ENCODE data around the gene SPAG17. TPM values are rescaled to one million over a fixed set of nuclear protein-coding genes. Genes with fewer than 3 reads are reported as not detected.

The SPAG17 gene
- total RNA-seq, 1 experiment from 2014 or later, result 1.8 TPM

GRCh38 chr1:118097622-118098348 is 87.2 kb downstream of the SPAG17 start:
- Histone ChIP-seq H3K27me3 (ENCODE audit: control insufficient read depth, insufficient read depth, low read length) (no peaks in the 10 kb centered on the region), H3K4me3 (ENCODE audit: insufficient read depth, low read depth, low read length) (no peak overlapping the region), H3K36me3 (replicated peaks; ENCODE audit: control insufficient read depth, insufficient read depth, low read length) (no peaks in the 10 kb centered on the region)
- DNase-seq, result no peak

- DNase-seq, result no peak
- Histone ChIP-seq H3K36me3 (replicated peaks; ENCODE audit: control insufficient read depth, insufficient read depth, low read length) (no peaks in the 10 kb centered on the region), H3K27me3 (ENCODE audit: control insufficient read depth, insufficient read depth, low read length) (no peaks in the 10 kb centered on the region), H3K4me3 (ENCODE audit: insufficient read depth, low read depth, low read length) (no peak overlapping the region)
Measured at GRCh38 chr1:118093017-118093416, 92.0 kb downstream of the SPAG17 start.

- no peak for DNase-seq
- no peaks in the 10 kb centered on the region for H3K36me3 ChIP-seq (replicated peaks; ENCODE audit: control insufficient read depth, insufficient read depth, low read length)
- no peaks in the 10 kb centered on the region for H3K27me3 ChIP-seq (ENCODE audit: control insufficient read depth, insufficient read depth, low read length)
- no peak overlapping the region for H3K4me3 ChIP-seq (ENCODE audit: insufficient read depth, low read depth, low read length)
Measured at GRCh38 chr1:118090130-118090529, 94.9 kb downstream of the SPAG17 start.

GRCh38 chr1:118085365-118085764 is 99.7 kb downstream of the SPAG17 start:
- DNase-seq, result no peak
- H3K36me3 ChIP-seq (replicated peaks; ENCODE audit: control insufficient read depth, insufficient read depth, low read length), result no peaks in the 10 kb centered on the region
- peaks cover 1% of the 10 kb centered on the region; the same call in 1 of the 2 replicates for H3K27me3 ChIP-seq (ENCODE audit: control insufficient read depth, insufficient read depth, low read length)
- no peak overlapping the region for H3K4me3 ChIP-seq (ENCODE audit: insufficient read depth, low read depth, low read length)

- H3K36me3 ChIP-seq (replicated peaks; ENCODE audit: control insufficient read depth, insufficient read depth, low read length), result no peaks in the 10 kb centered on the region
- no peak overlapping the region for H3K4me3 ChIP-seq (ENCODE audit: insufficient read depth, low read depth, low read length)
- peaks cover 1% of the 10 kb centered on the region; the same call in 1 of the 2 replicates for H3K27me3 ChIP-seq (ENCODE audit: control insufficient read depth, insufficient read depth, low read length)
- DNase-seq, result no peak
Measured at GRCh38 chr1:118084400-118084799, 100.6 kb downstream of the SPAG17 start.

- DNase-seq, result no peak
- Histone ChIP-seq H3K36me3 (replicated peaks; ENCODE audit: control insufficient read depth, insufficient read depth, low read length) (no peaks in the 10 kb centered on the region), H3K4me3 (ENCODE audit: insufficient read depth, low read depth, low read length) (no peak overlapping the region), H3K27me3 (ENCODE audit: control insufficient read depth, insufficient read depth, low read length) (peaks cover 1% of the 10 kb centered on the region; the same call in 1 of the 2 replicates)
Measured at GRCh38 chr1:118082984-118083383, 102.0 kb downstream of the SPAG17 start.

GRCh38 chr1:118081387-118081786 is 103.6 kb downstream of the SPAG17 start:
- no peak for DNase-seq
- H3K36me3 ChIP-seq (replicated peaks; ENCODE audit: control insufficient read depth, insufficient read depth, low read length), result no peaks in the 10 kb centered on the region
- H3K4me3 ChIP-seq (ENCODE audit: insufficient read depth, low read depth, low read length), result no peak overlapping the region
- peaks cover 1% of the 10 kb centered on the region; the same call in 1 of the 2 replicates for H3K27me3 ChIP-seq (ENCODE audit: control insufficient read depth, insufficient read depth, low read length)

GRCh38 chr1:118077331-118078045 is 107.5 kb downstream of the SPAG17 start:
- Histone ChIP-seq H3K36me3 (replicated peaks; ENCODE audit: control insufficient read depth, insufficient read depth, low read length) (no peaks in the 10 kb centered on the region), H3K4me3 (ENCODE audit: insufficient read depth, low read depth, low read length) (no peak overlapping the region), H3K27me3 (ENCODE audit: control insufficient read depth, insufficient read depth, low read length) (no peaks in the 10 kb centered on the region; the same call in 1 of the 2 replicates)
- peak; percentile 1 for DNase-seq

GRCh38 chr1:118075116-118075515 is 109.9 kb downstream of the SPAG17 start:
- Histone ChIP-seq H3K4me3 (ENCODE audit: insufficient read depth, low read depth, low read length) (no peak overlapping the region), H3K27me3 (ENCODE audit: control insufficient read depth, insufficient read depth, low read length) (no peaks in the 10 kb centered on the region), H3K36me3 (replicated peaks; ENCODE audit: control insufficient read depth, insufficient read depth, low read length) (no peaks in the 10 kb centered on the region)
- no peak for DNase-seq

- H3K4me3 ChIP-seq (ENCODE audit: insufficient read depth, low read depth, low read length), result no peak overlapping the region
- H3K27me3 ChIP-seq (ENCODE audit: control insufficient read depth, insufficient read depth, low read length), result no peaks in the 10 kb centered on the region
- no peak for DNase-seq
- no peaks in the 10 kb centered on the region for H3K36me3 ChIP-seq (replicated peaks; ENCODE audit: control insufficient read depth, insufficient read depth, low read length)
Measured at GRCh38 chr1:118073648-118074435, 111.2 kb downstream of the SPAG17 start.

GRCh38 chr1:118049981-118050380 is 135.0 kb downstream of the SPAG17 start:
- Histone ChIP-seq H3K36me3 (replicated peaks; ENCODE audit: control insufficient read depth, insufficient read depth, low read length) (no peaks in the 10 kb centered on the region), H3K4me3 (ENCODE audit: insufficient read depth, low read depth, low read length) (no peak overlapping the region), H3K27me3 (ENCODE audit: control insufficient read depth, insufficient read depth, low read length) (no peaks in the 10 kb centered on the region)
- DNase-seq, result no peak

GRCh38 chr1:118047650-118048224 is 137.3 kb downstream of the SPAG17 start:
- no peaks in the 10 kb centered on the region for H3K27me3 ChIP-seq (ENCODE audit: control insufficient read depth, insufficient read depth, low read length)
- DNase-seq, result no peak
- no peak overlapping the region for H3K4me3 ChIP-seq (ENCODE audit: insufficient read depth, low read depth, low read length)
- H3K36me3 ChIP-seq (replicated peaks; ENCODE audit: control insufficient read depth, insufficient read depth, low read length), result no peaks in the 10 kb centered on the region

- Histone ChIP-seq H3K36me3 (replicated peaks; ENCODE audit: control insufficient read depth, insufficient read depth, low read length) (no peaks in the 10 kb centered on the region), H3K27me3 (ENCODE audit: control insufficient read depth, insufficient read depth, low read length) (no peaks in the 10 kb centered on the region), H3K4me3 (ENCODE audit: insufficient read depth, low read depth, low read length) (no peak overlapping the region)
Measured at GRCh38 chr1:118047006-118047649, 137.9 kb downstream of the SPAG17 start.

GRCh38 chr1:118043624-118044023 is 141.4 kb downstream of the SPAG17 start:
- DNase-seq, result no peak
- H3K36me3 ChIP-seq (replicated peaks; ENCODE audit: control insufficient read depth, insufficient read depth, low read length), result no peaks in the 10 kb centered on the region
- no peak overlapping the region for H3K4me3 ChIP-seq (ENCODE audit: insufficient read depth, low read depth, low read length)
- no peaks in the 10 kb centered on the region for H3K27me3 ChIP-seq (ENCODE audit: control insufficient read depth, insufficient read depth, low read length)

More at GRCh38 chr1:118047006-118047649, 137.9 kb downstream of the SPAG17 start:
- no peak for DNase-seq

Data from H7 (cell line).